Suprapubic skin (tissue), 4 donors: ENCODE data around the gene NT5C1A. TPM values are rescaled to one million over a fixed set of nuclear protein-coding genes. Genes with fewer than 3 reads are reported as not detected.

Source experiments
- DNase-seq, 2 donors: peaks; one replicate each; pipeline ENCODE4 v3.0.0-alpha.2; 2019; ENCODE audit warnings: low spot score in 2 of 2
- H3K27ac ChIP-seq: fragments of 200-600 bp; sonication (generic); one replicate; pipeline ENCODE4 v1.5.1; 2019
- H3K27me3 ChIP-seq: fragments of 200-600 bp; sonication (generic); one replicate; pipeline ENCODE4 v1.5.1; 2019
- H3K36me3 ChIP-seq: fragments of 200-600 bp; sonication (generic); one replicate; pipeline ENCODE4 v1.5.1; 2019
- H3K4me1 ChIP-seq: fragments of 200-600 bp; sonication (generic); one replicate; pipeline ENCODE4 v1.5.1; 2019
- H3K4me3 ChIP-seq: fragments of 200-600 bp; sonication (generic); one replicate; pipeline ENCODE4 v1.5.1; 2019; ENCODE audit warnings: mild to moderate bottlenecking
- H3K9me3 ChIP-seq: fragments of 200-600 bp; sonication (generic); one replicate; pipeline ENCODE4 v1.5.1; 2019
- EP300 ChIP-seq: sonication (generic); formaldehyde crosslinking; IDR thresholded peaks from one replicate; pipeline ENCODE4 v1.6.1; 2017; ENCODE audit warnings: antibody characterized with exemption
- POLR2A ChIP-seq, 2 donors: fragments of 450-650 bp; IDR thresholded peaks; one replicate each; pipeline ENCODE4 v1.6.1; 2017; ENCODE audit warnings: antibody characterized with exemption in 2 of 2, mild to moderate bottlenecking in 2 of 2, moderate library complexity in 2 of 2
- POLR2AphosphoS5 ChIP-seq, 3 donors: sonication (generic); formaldehyde crosslinking; IDR thresholded peaks; one replicate each; pipeline ENCODE4 v1.6.1; 2017; ENCODE audit warnings: antibody characterized with exemption in 3 of 3
- WGBS: methylation state at CpG from one replicate; pipeline ENCODE4 v1.1.5; 2018; 5-methylcytosine and 5-hydroxymethylcytosine counted together
- total RNA-seq, 4 donors: library from RNA; depleted of rRNA; stranded (reverse); fragments of >200 nt; gene quantifications; one replicate each; pipeline ENCODE4 v1.1.0, GENCODE V29; 2016
- TF ChIP-seq, protein P1 (sequence below), 2 donors: fragments of 200-600 bp in 1 of 2; fragments of 450-650 bp in 1 of 2; sonication (generic) in 1 of 2; IDR thresholded peaks; one replicate each; pipeline ENCODE4 v1.5.1; 2016 to 2019; ENCODE audit warnings: antibody characterized with exemption in 2 of 2, mild to moderate bottlenecking in 1 of 2, moderate library complexity in 1 of 2

NT5C1A gene
- total RNA-seq, 4 donors from 2014 or later: not detected

DNA sequence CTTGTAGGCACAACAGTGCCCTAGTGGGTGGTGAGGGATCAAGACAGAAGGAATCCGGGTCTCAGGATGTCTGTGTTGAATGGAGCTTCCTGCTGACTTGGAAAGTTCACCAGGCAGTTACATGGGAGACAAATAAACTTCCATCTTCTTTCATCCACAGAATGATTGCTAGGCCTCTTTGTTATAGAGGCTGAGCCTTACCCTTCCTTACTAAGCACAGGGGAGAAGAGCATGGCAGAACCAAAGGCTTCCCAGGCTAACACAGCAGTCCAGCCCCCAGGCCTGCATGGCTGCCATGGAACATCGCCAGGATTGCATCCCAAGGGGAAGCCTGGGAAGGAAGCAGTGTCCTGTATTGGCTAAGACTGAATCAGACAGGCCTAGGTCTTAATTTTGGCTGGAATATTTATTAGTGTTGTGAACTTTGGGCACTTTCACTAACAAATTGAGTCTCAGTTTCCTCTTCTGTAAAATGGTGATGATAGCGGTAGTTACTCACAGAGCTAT lies 51.2 kb downstream of the NT5C1A start:
- Histone ChIP-seq H3K36me3 (no peaks in the 10 kb centered on the region), H3K4me3 (no peak overlapping the region), H3K9me3 (no peaks in the 10 kb centered on the region), H3K4me1 (peaks cover 1% of the 10 kb centered on the region), H3K27me3 (peaks cover 3% of the 10 kb centered on the region), H3K27ac (no peak overlapping the region)
- DNase-seq: no peak
- TF ChIP-seq POLR2AphosphoS5 (IDR thresholded peaks at IDR 0.05) (no peak), EP300 (no peak), POLR2A (IDR thresholded peaks at IDR 0.05) (no peak)
- TF ChIP-seq, protein P1, sequence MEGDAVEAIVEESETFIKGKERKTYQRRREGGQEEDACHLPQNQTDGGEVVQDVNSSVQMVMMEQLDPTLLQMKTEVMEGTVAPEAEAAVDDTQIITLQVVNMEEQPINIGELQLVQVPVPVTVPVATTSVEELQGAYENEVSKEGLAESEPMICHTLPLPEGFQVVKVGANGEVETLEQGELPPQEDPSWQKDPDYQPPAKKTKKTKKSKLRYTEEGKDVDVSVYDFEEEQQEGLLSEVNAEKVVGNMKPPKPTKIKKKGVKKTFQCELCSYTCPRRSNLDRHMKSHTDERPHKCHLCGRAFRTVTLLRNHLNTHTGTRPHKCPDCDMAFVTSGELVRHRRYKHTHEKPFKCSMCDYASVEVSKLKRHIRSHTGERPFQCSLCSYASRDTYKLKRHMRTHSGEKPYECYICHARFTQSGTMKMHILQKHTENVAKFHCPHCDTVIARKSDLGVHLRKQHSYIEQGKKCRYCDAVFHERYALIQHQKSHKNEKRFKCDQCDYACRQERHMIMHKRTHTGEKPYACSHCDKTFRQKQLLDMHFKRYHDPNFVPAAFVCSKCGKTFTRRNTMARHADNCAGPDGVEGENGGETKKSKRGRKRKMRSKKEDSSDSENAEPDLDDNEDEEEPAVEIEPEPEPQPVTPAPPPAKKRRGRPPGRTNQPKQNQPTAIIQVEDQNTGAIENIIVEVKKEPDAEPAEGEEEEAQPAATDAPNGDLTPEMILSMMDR (IDR thresholded peaks at IDR 0.05): no peak
- WGBS: 80% methylated on average over 3 of the region's 3 CpGs

GRCh38 chr1:39617488-39618049 lies 54.3 kb downstream of the NT5C1A start:
- DNase-seq: no peak
- WGBS: 87% methylated on average over 4 of the region's 4 CpGs
- Histone ChIP-seq H3K27me3 (no peaks in the 10 kb centered on the region), H3K27ac (no peak overlapping the region), H3K36me3 (no peaks in the 10 kb centered on the region), H3K9me3 (no peaks in the 10 kb centered on the region), H3K4me1 (no peaks in the 10 kb centered on the region), H3K4me3 (no peak overlapping the region)
- TF ChIP-seq, protein P1 (IDR thresholded peaks at IDR 0.05): no peak
- TF ChIP-seq POLR2A (IDR thresholded peaks at IDR 0.05) (no peak), POLR2AphosphoS5 (IDR thresholded peaks at IDR 0.05) (no peak), EP300 (no peak)

DNA sequence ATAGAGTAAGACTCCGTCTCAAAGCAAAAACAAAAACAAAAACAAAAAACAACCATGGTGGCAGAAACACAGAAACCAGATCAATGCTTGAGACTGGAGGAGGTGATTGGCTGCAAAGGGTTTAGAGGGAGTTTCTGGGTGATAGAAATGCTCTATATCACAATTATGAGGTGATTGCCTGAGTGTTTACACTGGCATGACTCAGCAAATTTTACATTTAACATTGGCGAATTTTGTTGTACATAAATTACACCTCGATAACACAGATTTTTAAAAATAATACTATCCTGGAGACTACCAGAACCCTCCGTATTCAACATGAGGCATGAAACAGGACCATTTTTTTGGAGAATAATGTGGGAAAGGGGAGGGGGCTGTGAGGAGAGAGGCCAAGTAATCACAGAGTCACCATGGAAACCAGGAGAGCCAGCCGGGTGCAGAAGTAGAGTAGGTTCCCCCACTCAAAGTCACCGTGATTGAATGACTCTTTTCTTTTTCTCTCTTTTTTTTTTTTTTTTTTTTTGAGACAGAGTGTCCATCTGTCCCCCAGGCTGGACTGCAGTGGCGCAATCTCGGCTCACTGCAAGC lies 56.7 kb downstream of the NT5C1A start:
- Histone ChIP-seq H3K4me1 (no peaks in the 10 kb centered on the region), H3K9me3 (no peaks in the 10 kb centered on the region), H3K27ac (no peak overlapping the region), H3K36me3 (no peaks in the 10 kb centered on the region), H3K4me3 (no peak overlapping the region), H3K27me3 (peaks cover under 1% of the 10 kb centered on the region)
- DNase-seq: no peak
- TF ChIP-seq POLR2A (IDR thresholded peaks at IDR 0.05) (no peak), EP300 (no peak), POLR2AphosphoS5 (IDR thresholded peaks at IDR 0.05) (no peak)
- TF ChIP-seq, protein P1 (IDR thresholded peaks at IDR 0.05): no peak
- WGBS: 69% methylated on average over 8 of the region's 8 CpGs

- no peaks in the 10 kb centered on the region for H3K36me3 ChIP-seq
- TF ChIP-seq EP300: no peak
- no peak for TF ChIP-seq POLR2AphosphoS5 (IDR thresholded peaks at IDR 0.05)
- TF ChIP-seq, protein P1 (IDR thresholded peaks at IDR 0.05): no peak
- TF ChIP-seq POLR2A (IDR thresholded peaks at IDR 0.05): no peak
- H3K4me1 ChIP-seq: peaks cover 4% of the 10 kb centered on the region
- 95% methylated on average over 6 of the region's 6 CpGs for WGBS
- no peaks in the 10 kb centered on the region for H3K9me3 ChIP-seq
- no peak overlapping the region for H3K4me3 ChIP-seq
- H3K27me3 ChIP-seq: peaks cover 4% of the 10 kb centered on the region
- no peak overlapping the region for H3K27ac ChIP-seq
- no peak for DNase-seq
These were observed 57.4 kb downstream of the NT5C1A start for GRCh38 chr1:39614488-39614887.

DNA sequence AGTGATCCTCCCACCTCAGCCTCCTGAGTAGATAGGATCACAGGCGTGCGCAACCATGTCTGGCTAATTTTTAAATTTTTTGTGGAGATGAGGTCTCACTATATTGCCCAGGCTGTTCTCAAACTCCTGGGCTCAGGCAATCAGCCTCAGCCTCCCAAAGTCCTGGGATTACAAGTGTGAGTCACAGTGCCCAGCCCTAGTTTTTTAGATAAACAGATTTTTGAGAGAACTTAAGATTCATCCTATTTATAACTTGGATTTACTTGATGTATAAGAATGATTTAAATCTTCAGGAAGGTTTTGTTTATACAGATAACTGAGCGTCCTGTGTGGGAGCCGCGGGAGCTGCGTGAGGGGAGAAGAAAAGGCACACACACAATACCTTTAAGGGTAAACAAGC lies 58.7 kb downstream of the NT5C1A start:
- WGBS: 86% methylated on average over 6 of the region's 6 CpGs
- TF ChIP-seq POLR2A (IDR thresholded peaks at IDR 0.05) (no peak), EP300 (no peak), POLR2AphosphoS5 (IDR thresholded peaks at IDR 0.05) (no peak)
- TF ChIP-seq, protein P1 (IDR thresholded peaks at IDR 0.05): no peak
- Histone ChIP-seq H3K9me3 (no peaks in the 10 kb centered on the region), H3K4me1 (peaks cover 5% of the 10 kb centered on the region), H3K27me3 (peaks cover 4% of the 10 kb centered on the region), H3K27ac (no peak overlapping the region), H3K36me3 (no peaks in the 10 kb centered on the region), H3K4me3 (no peak overlapping the region)
- DNase-seq: no peak
